Measurements from ENCODE around the gene FLNC. TPM values are rescaled to one million over a fixed set of nuclear protein-coding genes. Genes with fewer than 3 reads are reported as not detected.
A peak's percentile ranks its signal among the peaks of the same experiment; 100 is the strongest.

Gene FLNC
- total RNA-seq, 1 experiment from 2014 or later, result 10.2 TPM

DNA sequence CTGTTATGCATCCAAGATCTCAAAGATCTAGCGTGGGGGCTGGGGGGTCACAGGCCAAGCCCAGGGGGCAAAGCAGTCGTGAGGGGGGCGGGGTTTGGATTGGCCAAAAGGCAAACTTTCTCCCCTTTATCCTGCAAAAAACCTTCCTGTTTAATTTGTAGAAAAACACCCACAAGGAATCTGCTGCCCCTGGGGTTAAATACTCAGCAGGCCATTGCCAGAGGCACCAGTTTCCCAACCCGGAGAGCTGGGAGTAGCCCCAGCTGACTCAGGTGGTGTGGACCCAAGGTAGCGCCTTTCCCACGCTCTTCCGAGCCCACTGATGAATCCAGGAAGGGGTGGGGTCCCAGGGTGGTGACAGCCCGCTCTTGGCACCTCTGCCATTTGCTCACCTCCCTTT lies 58.9 kb downstream of the FLNC start:
- no peaks in the 10 kb centered on the region for H3K36me3 ChIP-seq (ENCODE audit: control insufficient read depth, insufficient read depth, low read length)
- intact Hi-C loops (cut with micrococcal nuclease; ENCODE audit: unreplicated experiment) (loop anchor here (10.0 kb wide), 1 partner anchor 224 kb away; no protein-coding TSS in a partner anchor), in situ Hi-C loops (cut with HindIII; ENCODE audit: low pct_unique_long_range_greater_than_20kb, low sequenced_read_pairs) (no loop called here)
- ChIA-PET POLR2A (no interaction called here), CTCF (interaction anchor here (0.7 kb wide), 1 partner anchor 211 kb away, joined by 8 read pairs; no protein-coding TSS in a partner anchor)
- no peak overlapping the region for H3K27ac ChIP-seq (ENCODE audit: low read length)
- H3K4me3 ChIP-seq (ENCODE audit: low read depth in 2 of 2, low read length in 2 of 2), result no peak overlapping the region
- no peaks in the 10 kb centered on the region; the same call in 1 of the 2 replicates for H3K4me1 ChIP-seq (ENCODE audit: control insufficient read depth, insufficient read depth, low read length)
- no peaks in the 10 kb centered on the region for H3K27me3 ChIP-seq (ENCODE audit: control insufficient read depth, insufficient read depth, low read length)
- BruUV-seq (replicated peaks), result no TSS peak
- H3K9me3 ChIP-seq (ENCODE audit: control insufficient read depth, insufficient read depth, low read depth, low read length), result no peaks in the 10 kb centered on the region
- TF ChIP-seq POLR2AphosphoS5 (IDR thresholded peaks at IDR 0.05; ENCODE audit: low read depth, low read length) (no peak), TCF7L2 (IDR thresholded peaks at IDR 0.05; ENCODE audit: low read depth, low read length) (no peak), SIN3A (IDR thresholded peaks at IDR 0.05; ENCODE audit: borderline replicate concordance, insufficient read depth, low read depth, low read length) (no peak)
- TF ChIP-seq, protein P1, sequence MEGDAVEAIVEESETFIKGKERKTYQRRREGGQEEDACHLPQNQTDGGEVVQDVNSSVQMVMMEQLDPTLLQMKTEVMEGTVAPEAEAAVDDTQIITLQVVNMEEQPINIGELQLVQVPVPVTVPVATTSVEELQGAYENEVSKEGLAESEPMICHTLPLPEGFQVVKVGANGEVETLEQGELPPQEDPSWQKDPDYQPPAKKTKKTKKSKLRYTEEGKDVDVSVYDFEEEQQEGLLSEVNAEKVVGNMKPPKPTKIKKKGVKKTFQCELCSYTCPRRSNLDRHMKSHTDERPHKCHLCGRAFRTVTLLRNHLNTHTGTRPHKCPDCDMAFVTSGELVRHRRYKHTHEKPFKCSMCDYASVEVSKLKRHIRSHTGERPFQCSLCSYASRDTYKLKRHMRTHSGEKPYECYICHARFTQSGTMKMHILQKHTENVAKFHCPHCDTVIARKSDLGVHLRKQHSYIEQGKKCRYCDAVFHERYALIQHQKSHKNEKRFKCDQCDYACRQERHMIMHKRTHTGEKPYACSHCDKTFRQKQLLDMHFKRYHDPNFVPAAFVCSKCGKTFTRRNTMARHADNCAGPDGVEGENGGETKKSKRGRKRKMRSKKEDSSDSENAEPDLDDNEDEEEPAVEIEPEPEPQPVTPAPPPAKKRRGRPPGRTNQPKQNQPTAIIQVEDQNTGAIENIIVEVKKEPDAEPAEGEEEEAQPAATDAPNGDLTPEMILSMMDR (IDR thresholded peaks at IDR 0.05), result no peak
- TF ChIP-seq, protein P2, sequence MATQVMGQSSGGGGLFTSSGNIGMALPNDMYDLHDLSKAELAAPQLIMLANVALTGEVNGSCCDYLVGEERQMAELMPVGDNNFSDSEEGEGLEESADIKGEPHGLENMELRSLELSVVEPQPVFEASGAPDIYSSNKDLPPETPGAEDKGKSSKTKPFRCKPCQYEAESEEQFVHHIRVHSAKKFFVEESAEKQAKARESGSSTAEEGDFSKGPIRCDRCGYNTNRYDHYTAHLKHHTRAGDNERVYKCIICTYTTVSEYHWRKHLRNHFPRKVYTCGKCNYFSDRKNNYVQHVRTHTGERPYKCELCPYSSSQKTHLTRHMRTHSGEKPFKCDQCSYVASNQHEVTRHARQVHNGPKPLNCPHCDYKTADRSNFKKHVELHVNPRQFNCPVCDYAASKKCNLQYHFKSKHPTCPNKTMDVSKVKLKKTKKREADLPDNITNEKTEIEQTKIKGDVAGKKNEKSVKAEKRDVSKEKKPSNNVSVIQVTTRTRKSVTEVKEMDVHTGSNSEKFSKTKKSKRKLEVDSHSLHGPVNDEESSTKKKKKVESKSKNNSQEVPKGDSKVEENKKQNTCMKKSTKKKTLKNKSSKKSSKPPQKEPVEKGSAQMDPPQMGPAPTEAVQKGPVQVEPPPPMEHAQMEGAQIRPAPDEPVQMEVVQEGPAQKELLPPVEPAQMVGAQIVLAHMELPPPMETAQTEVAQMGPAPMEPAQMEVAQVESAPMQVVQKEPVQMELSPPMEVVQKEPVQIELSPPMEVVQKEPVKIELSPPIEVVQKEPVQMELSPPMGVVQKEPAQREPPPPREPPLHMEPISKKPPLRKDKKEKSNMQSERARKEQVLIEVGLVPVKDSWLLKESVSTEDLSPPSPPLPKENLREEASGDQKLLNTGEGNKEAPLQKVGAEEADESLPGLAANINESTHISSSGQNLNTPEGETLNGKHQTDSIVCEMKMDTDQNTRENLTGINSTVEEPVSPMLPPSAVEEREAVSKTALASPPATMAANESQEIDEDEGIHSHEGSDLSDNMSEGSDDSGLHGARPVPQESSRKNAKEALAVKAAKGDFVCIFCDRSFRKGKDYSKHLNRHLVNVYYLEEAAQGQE (IDR thresholded peaks at IDR 0.05; ENCODE audit: insufficient read depth in 1 of 2, low read depth in 2 of 2, low read length in 1 of 2), result no peak
- DNase-seq (ENCODE audit: low read depth, low spot score) (no peak), ATAC-seq (no peak)

DNA sequence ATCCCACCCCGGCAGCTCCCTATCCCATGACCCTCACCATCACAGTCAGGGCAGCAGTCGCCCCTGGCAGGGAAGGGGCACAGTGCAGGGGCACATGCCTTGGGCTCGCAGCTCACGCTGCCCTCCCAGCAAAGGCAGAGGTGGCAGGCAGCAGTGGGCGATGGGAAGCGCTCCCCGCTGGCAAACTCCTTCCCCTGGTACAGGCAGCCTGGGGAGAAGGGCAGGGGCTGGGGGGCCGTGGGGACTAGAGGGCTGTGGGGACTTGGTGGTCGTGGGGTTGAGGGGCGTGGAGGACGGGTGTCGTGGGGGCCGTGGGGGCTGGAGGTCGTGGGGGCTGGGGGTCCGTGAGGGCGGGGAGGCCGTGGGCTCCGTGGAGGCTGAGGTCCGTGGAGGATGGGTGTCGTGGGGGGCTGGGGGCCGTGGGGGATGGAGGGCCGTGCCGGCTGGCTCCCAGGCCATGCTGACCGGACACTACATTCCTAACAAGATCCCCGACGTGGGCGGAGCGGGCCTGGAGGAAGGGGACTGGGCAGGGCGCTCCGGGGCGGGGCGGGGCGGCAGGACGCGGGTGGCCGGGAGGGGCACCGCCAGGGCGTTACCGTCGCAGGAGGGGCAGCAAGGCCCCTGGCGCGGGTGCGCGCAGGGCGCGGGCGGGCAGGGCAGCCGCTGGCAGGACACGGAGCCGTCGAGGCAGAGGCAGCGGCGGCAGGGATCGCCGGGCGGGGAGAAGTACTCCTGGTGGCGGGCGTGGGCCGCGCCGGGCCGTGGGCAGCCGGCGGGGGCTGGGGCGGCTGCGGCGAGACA lies 60.3 kb downstream of the FLNC start:
- Histone ChIP-seq H3K4me3 (ENCODE audit: low read depth in 2 of 2, low read length in 2 of 2) (peak overlapping the region; percentile 29 to 32), H3K4me1 (ENCODE audit: control insufficient read depth, insufficient read depth, low read length) (no peaks in the 10 kb centered on the region; the same call in 1 of the 2 replicates), H3K9me3 (ENCODE audit: control insufficient read depth, insufficient read depth, low read depth, low read length) (no peaks in the 10 kb centered on the region), H3K27ac (ENCODE audit: low read length) (no peak overlapping the region), H3K27me3 (ENCODE audit: control insufficient read depth, insufficient read depth, low read length) (no peaks in the 10 kb centered on the region), H3K36me3 (ENCODE audit: control insufficient read depth, insufficient read depth, low read length) (no peaks in the 10 kb centered on the region)
- ChIA-PET CTCF (interaction anchor here (0.5 to 0.7 kb wide), 2 partner anchors 129 to 507 kb away, joined by 3 to 12 read pairs; no protein-coding TSS in a partner anchor), POLR2A (interaction anchor here (0.6 kb wide), 1 partner anchor 167 kb away, joined by 6 read pairs; no protein-coding TSS in a partner anchor)
- BruUV-seq (replicated peaks), result no TSS peak
- TF ChIP-seq SIN3A (IDR thresholded peaks at IDR 0.05; ENCODE audit: borderline replicate concordance, insufficient read depth, low read depth, low read length), result no peak
- TF ChIP-seq POLR2AphosphoS5 (IDR thresholded peaks at IDR 0.05; ENCODE audit: low read depth, low read length), result no peak
- TF ChIP-seq, protein P2 (IDR thresholded peaks at IDR 0.05; ENCODE audit: insufficient read depth in 1 of 2, low read depth in 2 of 2, low read length in 1 of 2), result no peak
- TF ChIP-seq, protein P1 (IDR thresholded peaks at IDR 0.05), result no peak
- no peak for TF ChIP-seq TCF7L2 (IDR thresholded peaks at IDR 0.05; ENCODE audit: low read depth, low read length)
- ATAC-seq (peak; percentile 71), DNase-seq (ENCODE audit: low read depth, low spot score) (no peak)
- intact Hi-C loops (cut with micrococcal nuclease; ENCODE audit: unreplicated experiment) (no loop called here), in situ Hi-C loops (cut with HindIII; ENCODE audit: low pct_unique_long_range_greater_than_20kb, low sequenced_read_pairs) (no loop called here)
